IMR-90 (cell line): ENCODE data around the gene NKAIN2. TPM values are rescaled to one million over a fixed set of nuclear protein-coding genes. Genes with fewer than 3 reads are reported as not detected.
A peak's percentile ranks its signal among the peaks of the same experiment; 100 is the strongest.

ENCODE experiments used
- ATAC-seq: fragments of 200-7000 bp; cut with Tn5 transposase; 2 replicates; pipeline ENCODE4 v1.9.1; 2020; ENCODE audit warnings: low read depth, mild to moderate bottlenecking, moderate library complexity
- BruUV-seq: library from RNA; stranded (reverse); fragments of 400-500 nt; replicated peaks from 2 replicates; lab custom pipeline; 2021; lab: Mats Ljungman, UMichigan
- CTCF ChIA-PET: fragments of 300-600 bp; formaldehyde crosslinking; extraction: SDS; loops from one replicate; lab custom pipeline; 2021; ENCODE audit warnings: antibody characterized with exemption; lab: Yijun Ruan, JAX
- POLR2A ChIA-PET: fragments of 300-600 bp; sonication (Branson Sonifier 250); formaldehyde crosslinking; loops from one replicate; lab custom pipeline; 2022; ENCODE audit warnings: antibody characterized with exemption; ENCODE audit not compliant: unreplicated experiment; lab: Charles Lee
- DNase-seq: peaks from one replicate; pipeline ENCODE4 v3.0.0; 2013
- H2AFZ ChIP-seq: replicated peaks from 2 replicates; pipeline ENCODE3; 2013; ENCODE audit warnings: low read length, mild to moderate bottlenecking; ENCODE audit not compliant: poor library complexity
- H2AK5ac ChIP-seq: 2 replicates; pipeline ENCODE4 v1.6.1; 2013; ENCODE audit warnings: low read depth, low read length, inconsistent platforms
- H2AK9ac ChIP-seq: replicated peaks from 2 replicates; pipeline ENCODE3; 2013; ENCODE audit warnings: mild to moderate bottlenecking, low read depth, low read length, moderate library complexity; ENCODE audit not compliant: poor library complexity
- H2BK120ac ChIP-seq: 2 replicates; pipeline ENCODE4 v1.6.1; 2013; ENCODE audit warnings: low read depth, low read length, inconsistent platforms
- H2BK15ac ChIP-seq: 3 replicates; pipeline ENCODE4 v1.6.1; 2013; ENCODE audit warnings: low read depth, low read length, inconsistent platforms
- H2BK20ac ChIP-seq: 2 replicates; pipeline ENCODE4 v1.6.1; 2013; ENCODE audit warnings: low read depth, mild to moderate bottlenecking, inconsistent platforms, low read length, moderate library complexity
- H2BK5ac ChIP-seq: 2 replicates; pipeline ENCODE4 v1.6.1; 2013; ENCODE audit warnings: mild to moderate bottlenecking, low read depth, low read length, inconsistent platforms; ENCODE audit not compliant: poor library complexity, severe bottlenecking
- H3K14ac ChIP-seq: replicated peaks from 2 replicates; pipeline ENCODE4 v1.6.1; 2013; ENCODE audit warnings: low read depth, low read length, inconsistent platforms
- H3K18ac ChIP-seq: 2 replicates; pipeline ENCODE4 v1.6.1; 2013; ENCODE audit warnings: low read depth, low read length, control low read depth
- H3K23ac ChIP-seq: 2 replicates; pipeline ENCODE4 v1.6.1; 2013; ENCODE audit warnings: low read depth, low read length, inconsistent platforms
- H3K27ac ChIP-seq: 2 replicates; pipeline ENCODE4 v1.5.1; 2013; ENCODE audit warnings: mild to moderate bottlenecking, control low read depth, low read length; ENCODE audit not compliant: insufficient read depth
- H3K27me3 ChIP-seq: 2 replicates; pipeline ENCODE4 v1.6.1; 2013; ENCODE audit warnings: low read length; ENCODE audit not compliant: control insufficient read depth, insufficient read depth
- H3K36me3 ChIP-seq: 2 replicates; pipeline ENCODE4 v1.6.1; 2013; ENCODE audit warnings: low read length, mixed read lengths; ENCODE audit not compliant: control insufficient read depth, insufficient read depth
- H3K4ac ChIP-seq: 2 replicates; pipeline ENCODE4 v1.6.1; 2013; ENCODE audit warnings: low read depth, low read length, inconsistent platforms
- H3K4me1 ChIP-seq: 2 replicates; pipeline ENCODE4 v1.6.1; 2013; ENCODE audit warnings: low read length, mixed read lengths; ENCODE audit not compliant: control insufficient read depth, insufficient read depth
- H3K4me2 ChIP-seq: 2 replicates; pipeline ENCODE4 v1.6.1; 2013; ENCODE audit warnings: low read depth, mild to moderate bottlenecking, control low read depth, low read length, moderate library complexity
- H3K4me3 ChIP-seq: 2 replicates; pipeline ENCODE4 v1.5.1; 2013; ENCODE audit warnings: low read depth, mild to moderate bottlenecking, control low read depth, low read length, moderate library complexity; ENCODE audit not compliant: insufficient read depth
- H3K56ac ChIP-seq: 2 replicates; pipeline ENCODE4 v1.6.1; 2013; ENCODE audit warnings: low read length, inconsistent platforms; ENCODE audit not compliant: insufficient read depth; ENCODE audit errors: extremely low read depth
- H3K79me1 ChIP-seq, 2 experiments: 2 replicates each; pipeline ENCODE4 v1.6.1; 2013; ENCODE audit warnings: low read length in 2 of 2, inconsistent platforms in 1 of 2, low read depth in 1 of 2
- H3K9ac ChIP-seq: 2 replicates; pipeline ENCODE4 v1.6.1; 2013; ENCODE audit warnings: low read depth, low read length, control low read depth
- H3K9me1 ChIP-seq: 2 replicates; pipeline ENCODE4 v1.6.1; 2013; ENCODE audit warnings: low read length, inconsistent platforms; ENCODE audit not compliant: insufficient read depth
- H3K9me3 ChIP-seq: 2 replicates; pipeline ENCODE4 v1.6.1; 2013; ENCODE audit warnings: low read length; ENCODE audit not compliant: control insufficient read depth, insufficient read depth
- H4K20me1 ChIP-seq: 2 replicates; pipeline ENCODE4 v1.6.1; 2013; ENCODE audit warnings: low read length, inconsistent platforms; ENCODE audit not compliant: insufficient read depth
- H4K5ac ChIP-seq: 2 replicates; pipeline ENCODE4 v1.6.1; 2013; ENCODE audit warnings: mild to moderate bottlenecking, low read depth, low read length, control low read depth
- H4K8ac ChIP-seq, 2 experiments: 2 replicates each; pipeline ENCODE4 v1.6.1; 2013; ENCODE audit warnings: low read depth in 2 of 2, low read length in 2 of 2, control low read depth in 1 of 2, inconsistent platforms in 1 of 2
- H4K91ac ChIP-seq: 2 replicates; pipeline ENCODE4 v1.6.1; 2013; ENCODE audit warnings: low read depth, low read length, inconsistent platforms; ENCODE audit not compliant: insufficient read depth
- CHD1 ChIP-seq: IDR thresholded peaks from 2 replicates; pipeline ENCODE4 v1.6.1; 2012; ENCODE audit warnings: low read depth, low read length, improper control_type of control experiment
- MAFK ChIP-seq: IDR thresholded peaks from 2 replicates; pipeline ENCODE4 v1.6.1; 2012; ENCODE audit warnings: low read depth, low read length, improper control_type of control experiment
- USF2 ChIP-seq: fragments of 150-350 bp; IDR thresholded peaks from 2 replicates; pipeline ENCODE4 v1.6.1; 2017; ENCODE audit warnings: mild to moderate bottlenecking, antibody characterized with exemption, low read length, low read depth
- dilution Hi-C: fragments of 300-500 bp; cut with HindIII; formaldehyde crosslinking; loops from one replicate; pipeline ENCODE4 v1.14.3; 2018; ENCODE audit warnings: low sequenced_read_pairs; ENCODE audit not compliant: unreplicated experiment
- in situ Hi-C: fragments of 300-500 bp; cut with MboI; formaldehyde crosslinking; loops from 3 replicates; pipeline ENCODE4 v1.14.3; 2019; ENCODE audit warnings: low sequenced_read_pairs, inconsistent platforms, mixed read lengths
- intact Hi-C: fragments of 100-400 bp; cut with micrococcal nuclease; formaldehyde crosslinking; loops from 2 replicates; pipeline ENCODE4 v1.10.0; 2022
- polyA plus RNA-seq, 3 experiments: library from polyadenylated mRNA; depleted of rRNA; stranded (reverse); fragments of >200 nt; gene quantifications; 2 replicates each; pipeline ENCODE4 v1.2.3, GENCODE V29; 2012; ENCODE audit warnings: low replicate concordance in 1 of 3
- total RNA-seq: library from RNA; depleted of rRNA; stranded (reverse); fragments of >200 nt; gene quantifications from 2 replicates; pipeline ENCODE4 v1.2.3, GENCODE V29; 2012

Gene NKAIN2
- total and polyA plus RNA-seq, 2 of the 4 experiments (the other 2 are of a cell fraction) = not detected

GRCh38 chr6:124688369-124688768 is 884.7 kb downstream of the NKAIN2 start:
- POLR2A ChIA-PET = no interaction called here
- dilution Hi-C loops = no loop called here

More at GRCh38 chr6:124688369-124688768, 884.7 kb downstream of the NKAIN2 start:
- Histone ChIP-seq H3K4me2 (no peak overlapping the region), H2BK120ac (no peak overlapping the region), H3K9me3 (peaks cover 3% of the 10 kb centered on the region), H3K56ac (no peak overlapping the region), H4K91ac (no peak overlapping the region), H3K79me1 (no peaks in the 10 kb centered on the region), H3K27ac (no peak overlapping the region), H3K4ac (no peak overlapping the region), H2BK20ac (no peak overlapping the region), H3K23ac (no peak overlapping the region), H4K8ac (no peak overlapping the region), H3K9ac (no peak overlapping the region), H3K18ac (no peak overlapping the region), H3K14ac (no peak overlapping the region), H2AK5ac (no peak overlapping the region), H2BK5ac (no peak overlapping the region), H3K9me1 (no peaks in the 10 kb centered on the region), H4K5ac (no peak overlapping the region), H4K20me1 (no peaks in the 10 kb centered on the region), H2AFZ (no peak overlapping the region), H3K4me1 (no peaks in the 10 kb centered on the region), H3K27me3 (no peaks in the 10 kb centered on the region), H3K36me3 (no peaks in the 10 kb centered on the region), H2AK9ac (no peak overlapping the region), H2BK15ac (no peak overlapping the region), H3K4me3 (no peak overlapping the region)
- in situ Hi-C loops = no loop called here
- CTCF ChIA-PET = interaction anchor here (0.6 kb wide), 1 partner anchor 32 kb away, joined by 4 read pairs; no protein-coding TSS in a partner anchor
- TF ChIP-seq USF2 = no peak
- no peak for TF ChIP-seq CHD1
- TF ChIP-seq MAFK = no peak
- intact Hi-C loops = no loop called here
- ATAC-seq (peak; percentile 82), DNase-seq (peak; percentile 0)
- BruUV-seq = no TSS peak
